Fibroblast of skin of left quadriceps (primary cell): Measurements from ENCODE around the gene JAML.

Experiments used
- DNase-seq, 2 experiments: peaks; one replicate each; pipeline ENCODE4 v3.0.0-alpha.2; 2013; ENCODE audit warnings: low read depth in 2 of 2

Gene JAML

GRCh38 chr11:118215765-118216164, 9.0 kb downstream of the JAML start:
- DNase-seq = no peak

GRCh38 chr11:118215262-118215661, 9.5 kb downstream of the JAML start:
- no peak for DNase-seq

DNA sequence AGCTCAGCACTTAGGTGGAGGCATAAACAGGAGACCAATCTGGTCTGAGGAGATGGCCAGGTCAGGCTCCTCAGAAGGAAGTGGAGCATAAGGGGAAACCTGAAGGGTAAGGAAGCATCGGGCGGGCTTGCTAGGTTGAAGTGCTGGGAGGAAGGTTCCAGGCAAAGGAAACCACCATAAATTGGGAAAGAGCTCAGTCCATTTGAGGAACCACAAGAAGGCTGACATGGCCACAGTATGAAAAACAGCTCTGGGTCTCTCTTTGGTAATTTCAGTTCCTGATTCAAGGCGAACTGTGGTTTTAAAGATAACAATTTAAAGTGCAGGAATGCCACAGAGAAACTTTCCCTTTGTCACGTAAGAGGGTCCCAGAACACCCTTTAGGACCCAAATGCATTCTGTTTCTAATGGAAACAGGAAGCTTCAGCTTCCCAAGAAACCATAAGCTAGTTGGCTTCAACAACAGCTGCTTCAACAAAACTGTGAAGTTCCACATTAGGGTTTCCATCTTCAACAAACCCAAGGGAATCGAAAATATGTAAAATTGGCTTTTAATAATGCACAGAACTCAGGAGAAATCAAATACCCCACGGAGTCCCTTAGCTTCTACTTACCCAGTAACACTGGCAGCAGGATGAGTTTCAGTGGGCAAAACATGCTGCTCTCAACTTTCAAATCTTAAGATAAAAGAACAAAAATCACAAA, 10.4 kb downstream of the JAML start:
- DNase-seq = no peak

- no peak for DNase-seq
Observed at GRCh38 chr11:118213781-118214180, 11.0 kb downstream of the JAML start.

- no peak for DNase-seq
Observed at GRCh38 chr11:118213201-118213600, 11.6 kb downstream of the JAML start.

GRCh38 chr11:118212781-118213191, 12.0 kb downstream of the JAML start:
- no peak for DNase-seq

GRCh38 chr11:118212131-118212725, 12.6 kb downstream of the JAML start:
- DNase-seq = no peak

DNA sequence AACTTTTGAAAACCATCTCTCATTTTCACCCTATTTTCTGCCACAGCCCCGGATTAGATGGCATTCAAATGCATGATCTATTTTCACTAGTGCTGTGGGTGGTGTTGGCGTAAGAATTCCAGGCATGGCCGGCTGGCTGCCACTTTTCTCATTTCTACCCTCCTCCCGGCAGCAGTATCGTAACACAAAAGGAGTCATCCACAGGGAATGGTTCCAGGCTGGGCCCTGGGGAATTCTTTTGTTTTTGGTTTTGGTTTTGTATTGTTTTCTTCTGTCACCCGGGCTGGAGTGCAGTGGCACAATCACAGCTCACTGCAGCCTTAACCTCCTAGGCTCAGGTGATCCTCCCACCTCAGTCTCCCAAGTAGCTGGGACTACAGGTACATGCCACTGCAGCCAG, 13.8 kb downstream of the JAML start:
- no peak for DNase-seq

DNA sequence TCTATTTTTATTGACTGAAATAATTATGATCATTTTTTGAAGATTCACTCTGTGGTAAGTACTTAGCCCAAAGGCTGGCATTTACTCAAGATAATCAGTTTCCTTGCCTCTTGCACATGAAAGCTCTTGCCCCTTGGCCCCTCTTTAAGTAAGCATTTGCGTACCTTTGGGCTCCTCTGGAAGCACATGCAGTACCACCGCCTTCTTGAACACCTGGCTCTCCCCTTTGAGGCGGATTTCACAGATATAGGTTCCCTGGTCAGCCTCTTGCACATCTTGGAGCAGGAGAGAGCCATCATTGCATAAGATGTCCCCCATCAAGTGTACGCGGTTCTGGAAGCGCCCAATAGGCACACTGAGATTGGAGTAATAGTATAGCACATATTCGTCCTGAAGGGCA, 14.5 kb downstream of the JAML start:
- no peak for DNase-seq

DNA sequence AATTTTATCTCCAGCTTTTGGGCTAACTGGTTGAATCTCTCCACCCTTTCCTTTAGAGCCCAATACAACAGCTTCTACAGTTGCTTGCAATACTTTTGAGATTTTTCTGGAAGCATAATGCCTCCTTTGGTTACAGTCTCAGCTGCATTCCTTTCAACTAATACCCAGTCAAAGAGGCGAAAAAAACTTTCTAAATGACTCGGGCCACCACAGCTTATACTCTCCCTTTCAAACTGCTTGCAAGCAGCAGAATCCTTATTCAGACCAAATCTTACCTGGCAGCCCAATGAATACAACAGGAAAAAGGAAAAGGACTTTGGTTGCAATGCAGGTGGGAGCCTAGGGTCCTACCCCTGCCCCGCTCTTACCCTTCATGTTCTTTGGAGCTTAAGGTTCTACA, 15.8 kb downstream of the JAML start:
- no peak for DNase-seq

DNA sequence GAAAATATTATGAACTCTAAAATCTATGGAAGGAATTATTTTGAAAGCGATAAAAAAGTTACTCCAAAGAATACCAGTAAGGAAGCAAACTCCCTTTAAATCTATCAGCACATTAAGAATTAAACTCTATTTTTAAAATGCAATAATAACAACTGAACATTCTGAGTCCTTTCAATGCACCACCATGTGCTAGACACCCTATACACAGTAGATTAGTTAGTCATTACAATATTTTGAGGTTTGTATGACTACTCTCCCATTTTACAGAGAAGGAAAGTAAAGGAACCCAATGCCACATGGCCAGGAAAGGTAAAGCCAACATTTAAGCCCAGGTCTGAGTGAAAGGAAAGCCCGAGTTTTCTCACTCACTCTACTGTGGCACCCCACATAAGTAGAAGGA, 17.7 kb downstream of the JAML start:
- no peak for DNase-seq

DNA sequence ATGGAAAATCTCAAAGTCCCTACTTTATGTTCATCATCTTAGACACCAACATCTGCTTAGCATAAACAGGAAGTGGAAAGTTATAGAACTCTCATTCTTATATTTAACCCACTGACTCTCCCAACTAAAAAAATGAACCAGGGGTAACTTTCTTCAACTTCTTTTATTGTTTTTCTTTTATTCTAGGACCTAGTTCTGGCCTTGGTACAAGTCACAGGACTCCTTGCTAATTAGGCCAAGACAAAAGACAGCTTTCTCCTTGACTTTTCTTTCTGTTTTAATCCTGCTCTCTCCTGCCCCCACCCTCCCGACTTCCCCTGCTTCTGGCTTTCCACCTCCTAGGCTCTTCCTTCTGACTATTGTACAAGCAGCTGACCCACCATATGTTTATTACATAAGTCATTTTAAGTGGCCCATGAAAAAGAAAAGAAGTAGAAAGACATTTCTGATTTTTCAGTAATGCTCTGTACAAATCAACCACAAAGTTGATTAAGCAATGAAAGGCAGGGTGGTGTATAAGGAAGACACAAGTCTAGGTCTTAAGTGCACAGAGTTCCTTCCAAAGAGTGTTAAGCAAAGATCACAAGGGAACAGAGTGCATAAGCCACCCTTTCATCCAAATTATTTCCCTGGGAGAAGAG, 18.3 kb downstream of the JAML start:
- no peak for DNase-seq

DNA sequence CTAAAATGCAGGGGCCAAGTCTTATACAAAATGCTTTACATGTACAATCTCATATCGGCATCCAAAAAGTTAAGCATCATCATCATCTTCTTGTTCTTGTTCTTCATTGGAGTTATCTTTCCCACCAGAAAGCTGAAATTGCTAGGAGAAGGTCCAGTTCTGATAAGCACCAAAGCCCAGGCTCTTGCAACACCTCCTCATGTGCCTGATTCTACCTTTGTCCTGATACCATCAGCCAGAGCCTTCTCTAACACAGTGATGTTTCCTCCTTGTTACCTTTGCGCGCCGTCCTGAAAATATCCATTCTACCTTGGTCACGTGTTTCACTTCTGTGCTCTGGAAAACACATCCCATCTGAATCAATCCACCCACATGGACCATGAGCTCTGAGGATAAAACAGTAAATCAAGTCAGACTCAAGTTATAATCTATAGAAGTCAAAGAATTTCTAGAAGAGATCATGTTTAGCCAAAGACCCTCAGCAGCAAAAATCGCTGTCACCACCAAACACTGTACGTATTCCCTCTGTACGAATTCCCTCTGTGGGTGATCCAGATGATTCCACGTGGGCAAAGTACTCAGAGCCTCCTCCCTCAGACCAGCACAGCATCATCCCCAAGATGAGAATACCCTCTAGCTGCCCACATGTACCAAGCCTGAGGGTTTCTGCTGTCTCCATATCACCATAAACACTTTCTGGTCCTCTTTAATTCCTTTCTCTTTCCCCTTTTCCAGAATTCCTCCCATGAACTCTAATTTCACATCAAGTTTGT, 19.0 kb downstream of the JAML start:
- DNase-seq = no peak

- no peak for DNase-seq
Observed at GRCh38 chr11:118202599-118203422, 22.0 kb downstream of the JAML start.

DNA sequence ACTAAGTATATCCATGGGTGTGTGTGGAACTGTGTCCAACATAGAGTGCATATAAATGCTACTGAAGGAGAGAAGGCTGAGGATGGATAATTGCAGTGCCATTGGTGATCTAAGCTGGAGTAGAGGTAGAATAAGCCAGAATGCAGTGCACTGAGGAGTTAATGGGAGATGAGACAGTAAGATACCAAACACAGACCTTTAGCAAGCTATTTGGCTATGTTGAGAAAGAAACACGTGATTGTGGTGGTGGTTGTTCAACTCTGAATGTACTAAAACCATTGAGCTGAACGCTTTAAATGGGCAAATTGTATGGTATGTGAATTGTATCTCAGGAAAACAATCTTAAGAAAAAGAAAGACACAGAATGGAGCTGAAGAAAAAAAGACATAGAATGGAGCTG, 22.8 kb downstream of the JAML start:
- DNase-seq = no peak

DNA sequence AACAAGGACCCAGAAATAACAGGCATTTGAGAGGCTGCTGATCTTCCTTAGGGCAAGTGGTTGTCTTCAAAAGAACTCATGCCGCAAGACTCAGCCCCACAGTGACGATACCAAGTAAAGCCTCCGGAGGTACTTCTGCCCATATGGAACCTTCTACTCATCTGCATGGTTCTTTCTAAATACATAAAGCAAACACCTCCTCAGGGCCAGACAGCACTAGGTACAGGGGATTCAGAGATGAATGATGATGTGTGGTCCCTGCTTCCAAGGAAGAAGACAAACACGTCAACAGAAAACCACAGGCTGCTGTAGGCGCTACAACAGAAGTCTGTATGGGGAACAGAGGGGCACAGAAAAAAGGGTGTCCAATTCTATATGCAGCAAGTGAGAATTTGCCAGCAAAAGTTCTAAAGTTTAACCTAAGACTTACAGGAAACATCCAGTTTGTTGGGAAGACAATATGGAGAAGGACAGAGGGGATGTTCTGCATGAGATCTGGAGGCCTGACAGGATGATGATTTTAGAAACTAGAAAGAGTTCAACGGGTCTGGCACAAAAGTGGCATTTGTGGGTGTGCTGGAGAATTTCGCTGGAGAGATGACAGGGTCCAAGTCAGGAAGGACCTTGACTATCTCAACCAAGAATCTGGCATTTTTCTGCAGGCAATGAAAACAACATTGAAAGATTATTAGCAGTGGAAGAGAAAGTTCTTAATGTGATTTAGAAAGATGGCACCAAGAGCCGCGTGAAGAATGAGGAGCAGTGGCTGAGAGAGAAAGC, 23.7 kb downstream of the JAML start:
- DNase-seq = no peak

GRCh38 chr11:118200497-118200896, 24.3 kb downstream of the JAML start:
- DNase-seq = no peak

DNA sequence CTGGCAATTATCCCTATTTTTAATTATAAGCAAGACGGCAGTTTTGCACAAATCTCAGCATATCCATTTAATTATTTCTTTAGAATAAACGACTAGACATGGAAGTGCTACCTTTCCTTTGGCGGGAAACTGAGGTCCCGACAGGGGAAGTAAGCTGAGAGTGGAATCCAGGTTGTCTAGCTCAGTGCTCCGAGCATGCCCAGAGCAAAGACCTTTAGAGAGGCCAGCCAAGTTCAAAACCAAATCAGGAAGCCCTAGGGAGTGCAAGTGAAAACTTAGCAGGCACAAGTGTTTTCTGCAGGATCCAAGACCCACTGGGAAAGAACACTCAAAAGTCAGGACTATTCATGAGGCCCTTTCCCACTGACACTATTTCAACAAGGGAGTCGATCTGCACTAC, 25.7 kb downstream of the JAML start:
- DNase-seq = no peak

DNA sequence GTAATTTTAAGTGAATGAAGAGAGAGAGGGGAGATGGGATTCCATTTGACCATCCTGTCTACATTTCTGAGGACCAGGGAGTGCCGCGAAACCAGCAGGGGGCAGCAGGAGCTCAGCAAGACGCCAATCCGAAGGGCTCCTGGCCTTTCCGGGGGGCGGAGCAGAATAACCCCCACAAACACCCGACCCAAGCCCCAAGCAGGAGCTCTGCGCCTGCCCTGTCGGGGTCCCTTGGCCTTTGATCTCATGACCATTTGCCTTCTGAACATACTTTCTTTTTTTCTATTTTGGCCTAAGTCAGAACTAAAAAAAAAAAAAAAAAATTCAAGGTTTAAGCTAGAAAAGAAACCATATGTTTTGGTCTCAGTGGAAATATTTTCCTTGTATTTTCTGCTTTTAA, 26.4 kb downstream of the JAML start:
- DNase-seq = peak in 1 of 2 experiments; percentile 12

DNA sequence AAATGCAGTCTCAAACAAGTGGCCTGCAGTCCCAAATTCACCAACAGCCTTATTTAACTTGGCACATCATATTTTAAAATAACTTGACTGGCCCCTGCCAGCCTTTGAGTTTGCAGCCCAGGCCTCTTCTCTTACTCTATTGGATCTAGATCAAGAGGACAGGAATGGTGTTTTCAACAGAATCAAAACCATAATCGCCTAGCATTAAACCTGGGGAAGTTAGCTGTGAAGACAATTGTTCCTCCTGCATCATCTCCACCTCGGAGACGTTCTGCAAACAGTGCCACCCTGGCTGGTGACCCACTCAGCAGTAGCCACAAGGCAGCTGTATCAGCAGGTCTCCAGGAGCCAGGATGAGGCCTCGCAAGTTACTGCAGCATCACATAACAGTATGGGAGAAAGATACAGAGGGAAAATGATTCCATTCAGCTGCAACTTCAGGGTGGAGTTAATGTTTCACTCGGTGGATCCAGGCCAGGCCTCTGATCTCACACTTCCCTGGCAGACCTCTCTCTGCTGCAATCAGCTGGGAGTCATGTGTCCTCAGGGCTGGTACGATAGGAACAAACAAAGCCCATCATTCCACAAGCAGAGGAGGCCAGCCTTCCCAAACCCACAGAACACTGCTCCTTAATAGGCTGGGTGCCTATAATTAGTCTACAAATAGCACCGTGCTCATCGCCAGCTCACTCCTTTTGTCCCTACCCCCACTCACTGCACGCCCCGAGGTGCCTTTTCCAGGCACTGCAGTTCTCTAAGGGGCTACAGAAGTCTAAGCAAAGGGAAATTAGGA, 29.8 kb downstream of the JAML start:
- DNase-seq = peak; percentile 11 to 20
